ENCODE measurements around the gene NSD2.

GRCh38 chr4:1932736-1933135, 61.5 kb downstream of the NSD2 start:
- TF ChIP-seq RAD21 (CRISPR knock-in tag; conservative IDR thresholded peaks at IDR 0.05 in 1 of 2, IDR thresholded peaks at IDR 0.05 in 1 of 2): no peak
- TF ChIP-seq TCF7 (IDR thresholded peaks at IDR 0.05; ENCODE audit: borderline replicate concordance): no peak
- no peak for TF ChIP-seq PTBP1 (IDR thresholded peaks at IDR 0.05; ENCODE audit: low read depth, low read length)
- TF ChIP-seq FOSL1 (tag; conservative IDR thresholded peaks at IDR 0.05): no peak
- TF ChIP-seq ZNF407 (IDR thresholded peaks at IDR 0.05; ENCODE audit: low read depth): no peak
- no peak for TF ChIP-seq FOXP4 (CRISPR knock-in tag; IDR thresholded peaks at IDR 0.05; ENCODE audit: borderline replicate concordance)

Data from K562 (cell line).